NCI-H2196 treated with DMSO at 0.1 percent for 48 hours (cell line): Measurements from ENCODE around the gene YJEFN3.

Source experiments
- DNase-seq: peaks from one replicate; lab custom pipeline; 2025; ENCODE audit not compliant: unreplicated experiment; lab: John Stamatoyannopoulos, UW

The YJEFN3 gene, protein sequence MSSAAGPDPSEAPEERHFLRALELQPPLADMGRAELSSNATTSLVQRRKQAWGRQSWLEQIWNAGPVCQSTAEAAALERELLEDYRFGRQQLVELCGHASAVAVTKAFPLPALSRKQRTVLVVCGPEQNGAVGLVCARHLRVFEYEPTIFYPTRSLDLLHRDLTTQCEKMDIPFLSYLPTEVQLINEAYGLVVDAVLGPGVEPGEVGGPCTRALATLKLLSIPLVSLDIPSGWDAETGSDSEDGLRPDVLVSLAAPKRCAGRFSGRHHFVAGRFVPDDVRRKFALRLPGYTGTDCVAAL

DNA sequence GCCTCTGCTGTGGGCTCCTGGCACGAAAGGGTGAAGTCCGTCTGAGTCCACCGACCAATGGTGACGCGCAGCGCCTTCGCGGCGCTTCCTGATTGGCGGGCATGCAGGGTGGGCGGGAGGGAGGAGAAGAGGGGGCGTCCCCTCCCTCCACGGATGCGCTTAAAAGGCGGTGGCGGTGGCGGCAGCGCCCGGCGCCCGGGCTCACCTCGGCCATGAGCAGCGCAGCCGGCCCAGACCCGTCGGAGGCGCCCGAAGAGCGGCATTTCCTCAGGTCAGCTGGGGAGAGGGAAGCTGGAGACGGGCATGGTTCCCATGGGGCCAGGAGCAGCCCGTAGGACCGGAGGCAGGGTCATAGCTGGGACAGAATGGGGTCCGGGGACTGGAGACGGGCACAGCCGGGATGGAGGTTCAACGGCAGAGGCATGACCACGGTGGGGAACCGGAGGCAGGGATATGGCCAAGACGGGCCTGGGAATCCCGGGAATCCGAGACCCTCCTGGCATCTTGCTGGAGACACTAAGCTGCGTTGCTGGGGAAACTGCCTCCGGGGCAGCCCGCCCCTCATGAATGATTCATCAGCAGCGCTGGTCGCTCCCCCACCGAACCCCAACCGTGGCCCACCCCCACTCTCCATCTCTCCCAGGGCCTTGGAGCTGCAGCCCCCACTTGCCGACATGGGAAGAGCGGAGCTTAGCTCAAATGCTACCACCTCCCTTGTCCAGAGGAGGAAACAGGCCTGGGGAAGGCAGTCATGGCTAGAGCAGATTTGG lies at the start of gene YJEFN3:
Gene YJEFN3 (plus strand): TSS at position 191 of the 770 bp plus-strand sequence. CDS start 22 bp downstream, at position 213.
- no peak for DNase-seq

DNA sequence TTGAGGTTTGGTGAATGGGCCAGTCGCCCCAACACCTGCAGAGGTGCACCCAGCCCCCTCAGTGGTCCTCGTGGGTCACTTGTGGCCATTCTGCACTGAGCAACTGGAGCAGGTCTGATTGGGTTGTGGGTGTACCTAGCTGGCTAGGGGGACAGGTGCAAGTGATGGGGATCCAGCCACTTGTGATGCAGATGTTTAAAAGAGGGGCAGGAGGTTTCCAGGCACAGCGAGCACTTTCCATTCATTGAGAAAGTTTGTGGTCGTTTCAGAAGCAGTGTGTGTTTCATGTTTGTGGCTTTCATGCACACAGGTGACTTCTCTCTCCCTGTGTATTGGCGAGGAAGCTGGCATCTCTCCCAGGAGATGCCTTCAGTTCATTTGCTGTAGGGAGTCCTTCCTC lies 48.0 kb upstream of the YJEFN3 start:
- no peak for DNase-seq

DNA sequence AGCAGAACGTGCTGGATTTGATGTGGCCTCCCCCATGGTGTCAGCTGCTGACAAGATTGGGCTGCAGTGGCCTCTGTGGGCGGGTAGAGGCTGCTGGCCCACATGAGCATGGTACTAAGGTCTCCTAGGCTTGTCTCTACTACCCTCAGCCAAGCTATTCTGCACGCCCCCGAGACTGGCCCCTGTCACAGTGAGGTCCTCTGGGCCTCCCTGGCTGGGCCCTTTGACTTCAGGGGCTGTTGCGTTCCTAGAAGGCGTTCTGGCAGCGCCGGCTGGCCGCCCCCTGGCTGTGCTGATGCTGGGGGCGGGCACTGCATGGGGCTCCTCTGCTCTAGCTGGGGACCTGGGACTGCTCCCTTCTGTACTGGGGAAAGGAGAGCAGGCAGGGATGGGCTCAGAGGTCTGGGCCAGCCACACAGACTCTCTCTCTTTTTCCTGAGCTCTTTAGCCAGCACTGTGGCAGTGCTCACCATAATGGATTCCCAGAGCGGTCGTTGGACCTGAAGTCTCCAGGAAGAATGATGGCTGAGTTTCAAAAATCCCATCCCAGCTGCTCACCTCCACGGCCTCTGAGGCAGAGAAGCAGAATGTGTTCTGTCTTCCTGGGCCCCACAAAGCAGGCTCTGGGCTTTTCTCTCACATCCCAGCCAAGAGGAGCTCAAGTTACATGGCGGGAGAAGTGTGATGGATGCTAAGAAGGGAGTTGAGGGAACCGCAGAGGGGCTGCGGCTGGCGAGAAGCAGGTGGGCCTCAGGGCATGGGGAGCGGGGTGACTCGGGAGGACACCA lies 45.7 kb upstream of the YJEFN3 start:
- DNase-seq: no peak

DNA sequence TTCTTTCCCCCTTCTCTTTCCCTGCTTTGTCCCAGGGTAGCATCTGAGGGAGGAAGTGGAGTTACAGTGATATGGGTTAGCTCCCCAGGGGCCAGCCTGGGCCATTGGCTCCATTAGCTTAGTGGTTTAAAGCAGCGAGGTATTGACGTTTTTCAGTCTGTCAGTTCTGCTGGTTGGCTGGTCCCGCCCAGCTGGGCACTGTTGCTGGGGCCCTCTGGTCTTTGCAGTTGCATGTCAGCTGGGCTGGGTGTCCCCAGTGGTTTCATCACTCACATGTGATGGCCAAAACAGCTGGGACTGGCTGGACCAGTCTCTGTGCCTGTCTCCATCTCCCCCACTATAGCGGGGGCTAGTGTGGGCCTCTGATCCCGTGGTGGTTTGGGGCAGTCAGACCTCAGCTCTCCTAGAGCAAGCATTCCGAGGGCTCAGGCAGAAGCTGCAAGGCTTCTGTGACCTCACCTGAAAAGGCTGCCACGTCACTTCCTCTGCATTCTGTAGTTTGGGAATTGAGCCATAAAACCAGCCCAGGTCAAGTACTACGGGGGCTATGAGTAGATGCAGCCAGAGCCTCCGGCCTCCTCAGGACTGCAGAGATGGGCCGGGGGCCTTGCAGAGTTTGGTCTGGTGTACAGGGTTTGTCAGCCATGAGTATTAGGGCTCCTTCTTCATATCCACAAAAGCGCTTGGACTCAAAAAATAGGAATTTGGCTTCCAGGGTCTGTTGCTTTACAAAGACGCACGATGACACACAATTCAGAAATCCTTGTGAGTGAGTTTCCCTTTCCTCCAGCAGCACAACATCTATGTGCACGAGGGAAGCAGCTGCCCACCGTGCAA lies 43.3 kb upstream of the YJEFN3 start:
- DNase-seq: no peak

DNA sequence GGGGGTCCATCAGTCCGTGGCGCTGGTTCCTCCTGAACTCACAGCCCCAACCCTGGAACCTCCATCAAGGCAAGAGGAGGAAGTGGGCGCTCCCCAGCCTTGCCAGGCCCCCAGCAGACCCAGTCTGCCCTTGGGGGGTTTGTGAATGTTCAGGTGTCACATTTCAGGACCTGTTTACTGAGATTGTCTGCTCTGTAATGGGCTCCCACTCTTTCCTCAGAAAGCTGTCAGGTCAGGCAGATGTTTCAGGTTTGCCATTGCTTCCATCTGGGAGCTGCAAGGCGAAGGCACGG lies 42.8 kb upstream of the YJEFN3 start:
- DNase-seq: no peak

DNA sequence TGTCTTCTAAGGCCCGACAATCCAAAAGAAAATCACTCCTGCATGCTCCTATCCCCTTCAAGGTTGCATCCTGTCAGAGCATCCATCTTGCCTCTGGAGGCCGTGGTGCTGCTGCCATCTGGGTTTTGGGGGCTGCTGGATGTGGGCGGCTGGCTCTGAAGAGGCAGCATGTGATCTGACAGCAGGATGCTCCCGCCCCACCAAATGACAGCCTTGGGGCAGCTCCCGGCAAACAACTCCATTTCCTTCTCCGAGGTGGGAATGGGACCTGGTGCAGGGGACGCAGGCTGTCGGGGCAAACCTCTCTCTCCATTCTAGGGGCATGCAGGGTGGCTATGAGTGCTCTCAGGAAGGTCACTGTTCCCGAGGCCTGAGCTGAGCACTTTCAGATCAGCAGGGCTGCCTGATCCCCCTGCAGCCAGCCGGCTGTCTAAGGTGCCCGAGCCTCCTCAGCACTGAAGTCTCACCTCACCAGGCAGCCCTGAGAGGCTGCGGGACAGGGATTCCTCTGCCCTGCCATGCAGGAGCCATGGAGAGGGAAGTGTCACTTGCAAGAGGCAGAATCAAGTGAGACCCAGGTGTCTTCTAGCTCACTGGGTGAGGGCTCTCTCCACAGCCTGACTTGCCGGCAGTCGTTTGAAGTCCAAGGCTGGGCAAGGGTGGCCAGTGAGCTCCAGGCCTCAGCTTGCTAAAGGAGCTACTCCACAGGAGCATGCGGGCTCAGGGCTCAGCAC lies 42.2 kb upstream of the YJEFN3 start:
- no peak for DNase-seq

DNA sequence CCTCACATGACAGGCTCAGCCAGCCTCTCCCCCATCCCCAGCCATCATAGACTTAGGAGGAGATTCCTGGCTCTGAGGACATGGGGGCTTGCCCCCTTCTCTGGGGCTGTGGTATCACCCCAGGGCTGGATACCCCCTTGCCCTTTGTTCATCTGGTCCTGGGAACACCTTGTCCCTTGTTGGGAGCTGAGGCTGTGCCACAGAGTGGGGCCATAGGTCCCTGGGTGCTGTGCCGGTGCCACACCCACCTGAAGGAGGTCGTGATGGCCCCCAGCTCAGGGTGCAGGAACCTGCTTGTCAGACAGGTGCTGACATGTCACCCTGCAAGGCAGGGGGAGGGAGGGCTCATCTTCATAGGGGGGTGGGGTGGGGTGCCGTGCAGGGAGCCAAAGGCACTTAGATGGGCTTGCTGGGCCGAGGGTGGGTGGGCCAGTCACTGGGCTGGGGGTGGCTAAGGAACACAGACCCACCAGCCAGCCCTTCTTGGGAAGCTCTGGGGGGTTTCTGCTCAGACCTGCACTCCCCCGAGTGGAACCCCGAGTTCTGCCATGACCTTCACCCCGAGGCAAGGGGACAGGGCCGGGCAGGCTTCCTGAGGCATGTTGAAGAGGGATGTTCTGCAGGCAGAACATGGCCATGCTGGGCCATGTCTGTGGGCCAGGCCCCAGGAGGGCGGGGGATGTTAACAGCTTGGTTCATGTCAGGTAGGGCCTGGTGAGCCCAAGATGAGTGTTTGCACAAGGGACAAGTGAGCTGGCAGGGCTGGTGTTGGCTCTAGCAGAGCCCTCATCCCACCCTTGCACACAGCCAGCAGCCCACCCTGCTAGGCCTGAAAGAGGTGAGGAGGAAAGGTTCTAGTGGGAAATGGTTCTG lies 41.4 kb upstream of the YJEFN3 start:
- DNase-seq: no peak

DNA sequence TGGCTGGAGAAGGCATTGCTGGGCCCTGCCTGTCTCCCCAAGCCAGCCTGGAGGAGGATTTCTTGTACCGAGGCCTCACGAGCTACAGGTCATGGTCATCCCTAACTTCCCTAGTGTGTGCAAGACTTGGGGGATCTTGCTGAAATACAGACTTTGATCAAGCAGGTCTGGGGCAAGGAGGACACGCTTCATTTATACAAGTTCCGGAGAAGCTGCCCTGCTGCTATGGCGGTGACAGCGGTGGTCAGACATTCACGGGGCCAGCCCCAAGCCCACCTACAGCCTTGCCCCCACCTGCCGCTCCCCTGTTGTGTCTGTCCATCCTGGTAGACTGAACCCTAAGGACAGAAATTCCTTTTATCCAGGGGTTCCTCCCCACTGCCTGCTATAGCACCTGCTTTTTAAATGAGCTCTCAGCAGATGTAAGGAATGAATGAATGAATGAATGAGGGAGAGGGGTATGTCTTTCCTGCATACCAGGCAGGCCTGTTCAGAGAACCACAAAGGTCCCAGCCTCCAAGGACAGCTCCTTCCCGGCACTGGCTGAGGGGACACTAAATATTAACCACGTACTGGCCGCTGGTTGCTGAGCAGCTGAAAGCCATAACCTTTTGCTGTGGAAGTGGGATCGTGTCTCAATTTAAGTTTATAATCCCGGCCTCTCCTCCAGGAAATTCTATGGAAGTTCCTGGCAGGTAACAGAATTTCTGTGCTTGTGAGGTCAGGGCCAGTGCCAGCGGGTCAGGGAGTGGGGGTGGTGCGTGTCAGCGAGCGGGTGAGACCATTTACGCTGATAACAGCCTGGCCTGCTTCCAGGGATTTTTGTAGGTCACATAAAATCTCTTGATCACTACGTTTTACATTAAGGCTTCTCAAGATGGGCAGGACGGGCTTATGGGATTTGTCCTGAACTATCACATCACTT lies 40.5 kb upstream of the YJEFN3 start:
- DNase-seq: no peak

DNA sequence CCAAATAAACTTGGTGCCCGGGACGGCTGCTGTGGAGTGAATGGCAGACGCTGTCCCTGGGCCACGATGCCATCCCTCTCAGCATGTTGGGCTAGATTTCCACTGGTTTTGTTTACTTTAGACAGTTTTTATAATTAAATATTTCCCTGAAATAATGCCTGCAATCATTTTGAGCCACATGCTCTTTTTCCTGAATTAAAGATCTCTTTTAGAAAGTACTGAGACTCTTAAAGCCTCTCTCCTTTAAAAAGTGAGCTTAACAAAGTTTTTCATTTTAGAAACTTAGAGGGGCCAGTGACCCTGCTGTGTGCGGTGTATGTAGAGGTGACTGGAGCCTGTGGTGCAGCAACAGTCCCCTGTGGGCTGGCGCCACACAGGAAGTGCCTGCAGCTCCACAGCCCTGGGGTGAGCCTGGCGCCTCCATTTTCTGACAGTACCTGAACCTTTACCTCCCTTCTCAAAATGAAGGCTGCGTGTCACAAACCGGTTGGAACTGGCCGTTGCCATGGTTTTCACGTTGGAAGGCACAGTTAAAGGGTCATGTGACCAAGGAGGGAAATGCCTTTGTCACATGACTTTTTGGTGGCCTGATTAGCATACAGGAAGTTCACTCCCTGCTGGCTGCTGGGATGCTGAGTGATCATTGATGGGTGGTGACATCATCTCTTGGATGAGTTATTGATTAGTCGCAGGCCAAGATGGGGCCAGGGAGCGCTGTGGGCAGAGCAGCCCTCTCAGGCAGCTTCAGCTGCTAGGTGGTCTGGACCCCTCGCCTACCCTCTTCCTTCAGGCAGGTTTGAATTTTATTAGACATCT lies 39.6 kb upstream of the YJEFN3 start:
- DNase-seq: peak; percentile 94

DNA sequence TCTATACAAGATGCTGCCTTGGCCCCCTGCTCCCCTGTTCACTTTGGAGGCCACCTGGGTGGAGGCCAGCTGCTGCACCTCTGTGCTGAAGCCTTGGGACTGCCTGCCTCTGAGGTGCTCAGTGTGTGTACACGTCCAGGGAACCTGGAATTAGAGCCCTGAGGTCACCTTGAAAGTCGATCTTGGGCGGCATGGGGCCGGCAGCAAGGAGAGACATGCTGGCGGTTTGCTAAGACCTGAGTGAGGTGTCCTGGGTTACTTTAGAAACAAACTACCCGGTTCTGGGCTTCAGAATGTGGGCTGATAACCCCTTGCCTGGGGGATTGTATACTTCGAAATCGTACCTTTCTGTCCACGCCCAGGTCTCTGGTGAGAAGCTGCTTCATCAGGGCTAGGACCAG lies 38.9 kb upstream of the YJEFN3 start:
- DNase-seq: no peak

DNA sequence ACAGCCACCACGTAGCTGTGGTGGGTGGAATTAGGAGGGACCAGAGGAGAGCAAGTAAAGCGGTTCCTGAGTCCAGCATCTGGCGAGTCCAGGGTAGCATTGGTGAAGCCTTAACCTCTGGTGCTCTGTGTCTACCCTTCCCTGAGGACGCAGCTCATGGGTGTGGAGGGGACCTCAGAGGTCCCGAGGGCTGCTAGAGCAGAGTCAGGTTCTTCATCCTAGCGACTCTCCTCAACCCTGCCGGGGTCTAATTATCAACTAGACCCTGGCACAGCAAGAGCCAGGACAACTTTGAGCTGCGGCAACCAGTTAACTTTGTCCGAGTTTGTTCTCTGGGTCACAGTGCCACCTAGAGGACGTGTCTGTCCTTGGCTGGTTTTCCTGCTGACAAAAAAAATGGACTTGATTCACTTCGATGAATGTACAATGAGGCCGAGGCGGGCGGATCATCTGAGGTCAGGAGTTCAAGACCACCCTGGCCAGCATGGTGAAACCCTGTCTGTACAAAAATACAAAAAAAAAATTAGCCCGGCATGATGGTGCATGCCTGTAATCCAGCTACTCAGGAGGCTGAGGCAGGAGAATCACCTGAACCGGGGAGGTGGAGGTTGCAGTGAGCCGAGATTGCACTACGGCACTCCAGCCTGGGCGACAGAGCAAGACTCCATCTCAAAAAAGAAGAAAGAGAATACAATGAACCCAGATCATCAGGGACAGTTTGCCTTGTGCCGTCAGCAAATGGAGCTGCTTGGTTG lies 38.3 kb upstream of the YJEFN3 start:
- DNase-seq: peak; percentile 45

DNA sequence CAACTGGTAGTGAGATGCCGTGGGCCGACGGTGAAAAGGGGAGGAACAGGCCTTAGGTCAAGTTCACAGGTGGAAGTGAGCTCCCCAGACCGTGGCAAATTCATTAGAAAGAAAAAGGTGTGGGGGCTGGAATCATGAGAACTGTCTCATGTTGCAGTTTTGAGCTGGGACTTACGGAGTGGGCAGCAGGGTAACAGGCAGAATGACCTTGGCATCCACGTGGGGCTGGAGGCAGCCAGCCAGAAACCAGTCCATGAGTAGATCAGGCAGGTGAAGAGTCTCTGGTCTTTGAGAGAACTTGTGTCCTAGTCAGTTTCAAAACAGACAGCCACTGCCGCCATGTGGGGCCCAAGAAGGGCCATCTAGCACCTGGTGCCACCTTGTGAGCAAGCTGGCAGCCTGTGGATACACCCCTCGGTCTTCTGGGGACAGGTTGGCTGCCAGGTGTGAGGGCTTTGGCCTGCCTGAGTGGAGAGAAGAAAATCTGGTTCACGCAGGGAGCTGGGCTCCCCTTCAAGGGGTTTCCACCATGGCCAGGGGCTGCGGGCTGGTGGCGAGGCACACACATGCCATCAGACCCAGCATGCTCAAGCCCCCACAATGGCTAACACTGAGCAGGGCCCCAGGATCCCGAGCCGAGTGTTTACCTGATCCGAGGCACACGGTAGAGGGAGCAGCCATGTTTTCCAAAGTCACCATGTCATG lies 37.2 kb upstream of the YJEFN3 start:
- no peak for DNase-seq

DNA sequence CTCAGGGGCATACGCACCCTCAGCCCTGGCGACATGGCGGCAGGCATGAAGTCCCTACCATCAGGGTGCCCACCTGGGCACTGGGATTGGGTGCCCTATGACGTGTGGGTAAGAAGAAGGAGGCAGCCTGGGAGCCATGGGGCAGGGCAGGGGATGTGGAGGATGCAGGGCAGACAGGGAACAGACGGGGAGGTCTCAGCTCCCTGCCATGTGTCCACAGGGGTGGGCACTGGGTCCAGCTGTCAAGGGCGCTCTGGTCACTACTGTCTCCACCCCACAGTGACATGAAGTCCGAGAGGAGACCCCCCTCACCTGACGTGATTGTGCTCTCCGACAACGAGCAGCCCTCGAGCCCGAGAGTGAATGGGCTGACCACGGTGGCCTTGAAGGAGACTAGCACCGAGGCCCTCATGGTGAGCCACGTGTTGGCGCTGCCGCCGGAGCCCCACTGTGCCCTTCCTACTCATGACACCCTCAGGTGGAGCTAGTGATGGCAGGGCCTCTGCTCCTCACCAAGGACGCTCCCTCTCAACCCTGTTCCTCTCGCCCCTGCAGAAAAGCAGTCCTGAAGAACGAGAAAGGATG lies 36.6 kb upstream of the YJEFN3 start:
- no peak for DNase-seq

DNA sequence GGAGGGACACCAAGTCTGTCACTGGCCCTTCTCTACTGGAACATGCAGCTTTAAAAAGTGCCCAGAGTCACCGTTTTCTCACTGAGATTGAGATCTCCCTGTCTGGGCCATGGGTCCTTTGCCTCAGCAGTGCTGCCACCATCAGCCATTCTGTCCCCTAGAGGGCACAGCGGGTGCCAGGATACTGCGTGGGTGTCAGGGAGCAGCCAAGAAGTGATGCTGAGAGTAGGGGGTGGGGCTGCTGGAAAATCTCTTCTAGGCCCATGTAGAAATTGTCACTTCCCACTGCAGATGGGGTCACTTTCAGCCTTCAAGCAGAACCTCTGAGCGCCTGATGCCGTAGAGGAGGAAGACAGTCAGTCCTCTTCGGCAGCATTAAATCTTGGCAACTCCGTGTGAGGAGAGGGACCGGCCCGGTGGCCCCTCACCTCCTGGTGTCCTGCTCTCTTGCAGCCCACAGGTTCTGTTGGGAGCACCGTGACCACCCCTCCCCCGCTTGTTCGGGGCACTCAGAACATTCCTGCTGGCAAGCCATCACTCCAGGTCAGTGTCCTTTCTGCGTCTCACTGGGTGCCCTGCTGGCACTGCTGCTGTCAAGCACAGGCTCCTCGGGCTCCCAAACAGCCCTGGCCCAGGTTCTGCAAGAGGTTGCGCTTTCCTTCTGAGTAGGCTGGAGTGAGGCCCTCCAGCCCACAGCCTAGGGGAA lies 34.7 kb upstream of the YJEFN3 start:
- no peak for DNase-seq
